AG09319 (cell line): ENCODE data around the gene ESR1.

Experiments
- DNase-seq: peaks from one replicate; pipeline ENCODE4 v3.0.0-alpha.2; 2010; ENCODE audit warnings: low read depth; ENCODE audit errors: extremely low read depth
- CTCF ChIP-seq: IDR thresholded peaks from 2 replicates; pipeline ENCODE4 v1.5.1; 2011; ENCODE audit warnings: low read depth, mild to moderate bottlenecking, inconsistent platforms, low read length, moderate library complexity

ESR1 gene

DNA sequence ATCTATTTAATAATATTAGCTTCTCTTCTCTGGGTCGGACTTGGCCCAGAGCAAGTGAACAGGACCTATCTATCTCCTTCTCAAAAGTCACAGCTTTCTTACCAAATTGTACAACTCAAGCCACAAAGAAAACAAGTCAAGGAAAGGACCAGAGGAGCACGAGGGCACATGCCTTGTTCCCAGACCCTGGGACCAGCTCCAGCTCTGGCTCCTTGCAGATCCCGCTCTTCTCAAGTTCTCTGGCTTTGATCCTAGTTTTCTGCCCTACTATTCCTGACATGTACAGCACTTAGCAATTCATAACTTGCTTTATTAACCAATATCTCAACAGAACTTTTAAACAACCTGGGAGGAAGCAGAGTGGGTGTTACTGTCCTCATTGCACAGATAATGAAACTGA is 185.9 kb downstream of the ESR1 start:
- DNase-seq = no peak
- TF ChIP-seq CTCF = no peak

DNA sequence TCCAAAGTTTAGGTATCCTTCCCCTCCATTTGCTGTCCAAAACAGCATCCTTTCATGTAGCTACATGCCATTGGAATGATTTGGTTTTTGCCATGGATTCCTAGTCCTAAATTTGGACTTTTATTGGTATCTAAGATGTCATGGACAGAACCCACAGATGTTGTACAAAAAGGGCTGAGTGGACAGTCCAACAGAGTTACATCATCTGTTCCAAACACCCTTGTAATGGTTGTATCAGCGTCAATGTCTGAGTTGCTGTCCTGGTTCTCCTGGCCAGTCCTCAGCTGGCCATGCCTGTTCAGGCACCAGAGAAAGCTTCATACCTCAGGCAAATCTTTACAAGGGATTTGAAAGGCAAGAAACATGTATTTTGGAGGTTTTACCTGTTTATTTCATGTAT is 191.3 kb downstream of the ESR1 start:
- TF ChIP-seq CTCF = no peak
- DNase-seq = no peak

GRCh38 chr6:151999194-151999593 is 191.7 kb downstream of the ESR1 start:
- TF ChIP-seq CTCF = no peak
- no peak for DNase-seq

DNA sequence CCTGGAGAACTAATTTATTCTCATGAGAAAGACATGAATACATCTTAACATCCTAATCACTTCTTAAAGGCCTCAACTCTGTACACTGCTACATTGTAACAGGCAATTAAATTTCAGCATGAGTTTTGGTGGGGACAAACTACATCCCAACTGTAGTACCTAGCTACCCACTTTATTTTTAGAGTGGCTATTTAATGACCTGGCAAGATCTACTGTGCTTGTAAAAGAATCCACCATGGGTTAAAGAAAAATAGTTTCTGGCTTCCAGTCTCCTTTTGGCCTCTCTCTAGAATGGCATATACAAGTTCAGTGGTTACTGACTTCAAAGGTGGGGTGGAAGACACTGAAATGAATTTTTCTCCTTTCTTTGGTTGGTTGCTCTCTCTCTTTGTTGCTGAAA is 193.9 kb downstream of the ESR1 start:
- TF ChIP-seq CTCF = no peak

GRCh38 chr6:152002306-152002705 is 194.8 kb downstream of the ESR1 start:
- TF ChIP-seq CTCF = no peak
- DNase-seq = no peak

More for the DNA sequence above, 193.9 kb downstream of the ESR1 start:
- DNase-seq = no peak

- DNase-seq = no peak
- TF ChIP-seq CTCF = no peak
These were observed 196.6 kb downstream of the ESR1 start for GRCh38 chr6:152004036-152004566.

GRCh38 chr6:152004896-152005295 is 197.4 kb downstream of the ESR1 start:
- DNase-seq = no peak
- no peak for TF ChIP-seq CTCF
